A204.1 (cell line): Measurements from ENCODE around the gene NUCB1.
"Not testable (repeated sequence)": the region's sequence is repeated elsewhere in the genome, so short reads cannot be mapped to it uniquely, and the experiment has no call there.

Source experiments
- FAIRE-seq: peaks from 2 replicates; lab custom pipeline; 2012; peaks lifted over from hg19 to GRCh38; lab: Jason Lieb, UNC

The NUCB1 gene

DNA sequence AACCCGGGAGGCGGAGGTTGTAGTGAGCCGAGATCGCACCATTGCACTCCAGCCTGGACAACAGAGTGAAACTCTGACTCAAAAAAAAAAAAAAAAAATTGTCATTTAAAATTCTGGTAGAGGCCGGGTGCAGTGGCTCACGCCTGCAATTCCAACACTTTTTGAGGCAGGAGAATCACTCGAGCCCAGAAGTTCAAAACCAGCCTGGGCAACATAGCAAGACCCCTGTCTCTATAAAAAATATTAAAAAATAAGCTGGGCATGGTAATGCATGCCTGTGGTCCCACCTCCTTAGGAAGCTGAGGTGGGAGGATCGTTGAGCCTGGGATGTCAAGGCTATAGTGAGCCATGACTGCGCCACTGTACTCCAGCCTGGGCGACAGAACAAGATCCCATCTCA, 6.2 kb downstream of the NUCB1 start:
- FAIRE-seq: no peak

DNA sequence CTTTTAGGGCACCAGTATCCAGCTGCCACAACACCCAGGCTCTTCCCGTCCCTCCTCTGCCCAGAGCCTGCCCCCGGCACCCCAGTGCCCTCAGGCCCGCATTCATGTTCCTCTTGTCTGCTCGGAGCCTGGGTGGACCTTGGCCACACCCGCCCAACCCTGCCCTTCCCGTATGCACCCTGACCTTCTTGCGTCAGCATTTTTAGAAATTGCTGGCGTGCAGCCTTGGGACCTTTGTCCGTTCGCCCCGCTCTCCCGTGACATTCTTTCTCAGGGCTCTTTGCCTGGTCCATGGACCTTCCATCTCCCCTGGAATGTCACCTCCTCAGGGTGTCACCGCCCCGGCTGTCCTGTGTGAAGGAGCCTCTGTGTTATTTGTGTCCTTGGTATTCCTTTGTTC, 7.6 kb downstream of the NUCB1 start:
- FAIRE-seq: no peak

- not testable (repeated sequence) for FAIRE-seq
These were observed 9.4 kb downstream of the NUCB1 start for GRCh38 chr19:48909424-48910077.

- no peak for FAIRE-seq
These were observed 10.7 kb downstream of the NUCB1 start for GRCh38 chr19:48910803-48911202.

DNA sequence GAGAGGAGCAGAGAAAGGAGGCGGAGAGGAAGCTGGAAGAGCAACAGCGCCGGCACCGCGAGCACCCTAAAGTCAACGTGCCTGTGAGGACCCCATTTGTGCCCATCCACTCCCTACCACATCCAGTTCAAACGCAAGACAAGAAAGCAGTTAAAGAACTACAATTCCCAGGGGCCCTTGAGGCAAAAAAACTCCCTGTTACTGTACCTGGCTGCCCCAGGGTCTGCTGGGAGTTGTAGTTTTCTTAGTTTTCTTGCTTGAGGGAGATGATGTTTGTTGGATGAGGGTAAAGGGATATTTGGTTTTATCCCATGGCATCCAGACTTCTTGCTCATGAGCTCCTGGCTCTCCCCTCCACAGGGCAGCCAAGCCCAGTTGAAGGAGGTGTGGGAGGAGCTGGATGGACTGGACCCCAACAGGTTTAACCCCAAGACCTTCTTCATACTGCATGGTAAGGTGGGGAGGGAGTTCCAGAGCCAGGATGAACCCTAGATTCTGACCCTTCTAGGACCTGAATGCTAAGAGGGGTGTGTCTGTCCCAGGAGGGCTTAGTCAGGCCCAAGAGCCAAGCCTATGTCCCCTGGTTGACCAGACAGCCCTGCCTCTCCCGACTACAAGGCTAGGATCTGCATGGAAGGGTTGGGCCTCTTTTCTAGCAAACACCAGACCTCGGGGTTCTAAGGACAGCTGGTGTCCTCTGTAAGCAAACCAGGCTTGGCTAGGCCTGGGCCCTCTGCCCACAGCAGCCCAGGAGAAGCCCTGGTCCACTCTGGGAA, 13.2 kb downstream of the NUCB1 start:
- FAIRE-seq: no peak

- no peak for FAIRE-seq
These were observed 14.1 kb downstream of the NUCB1 start for GRCh38 chr19:48914181-48914580.

DNA sequence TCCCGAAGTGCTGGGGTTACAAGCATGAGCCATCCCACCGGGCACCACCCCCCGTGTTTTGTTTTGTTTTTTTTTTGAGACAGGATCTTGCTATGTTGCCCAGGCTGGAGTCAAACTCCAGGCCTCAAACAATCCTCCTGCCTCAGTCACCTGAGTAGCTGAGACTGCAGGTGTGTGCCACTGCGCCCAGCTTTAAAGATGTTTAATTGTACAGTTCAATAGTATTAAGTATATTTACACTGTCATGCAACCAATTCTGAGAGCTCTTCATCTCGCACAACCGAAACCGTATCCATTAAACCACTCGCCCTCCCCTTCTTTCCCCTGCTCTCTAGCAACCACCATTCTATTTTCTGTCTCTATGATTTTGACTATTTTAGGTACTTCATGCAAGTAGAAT, 15.6 kb downstream of the NUCB1 start:
- FAIRE-seq: no peak

DNA sequence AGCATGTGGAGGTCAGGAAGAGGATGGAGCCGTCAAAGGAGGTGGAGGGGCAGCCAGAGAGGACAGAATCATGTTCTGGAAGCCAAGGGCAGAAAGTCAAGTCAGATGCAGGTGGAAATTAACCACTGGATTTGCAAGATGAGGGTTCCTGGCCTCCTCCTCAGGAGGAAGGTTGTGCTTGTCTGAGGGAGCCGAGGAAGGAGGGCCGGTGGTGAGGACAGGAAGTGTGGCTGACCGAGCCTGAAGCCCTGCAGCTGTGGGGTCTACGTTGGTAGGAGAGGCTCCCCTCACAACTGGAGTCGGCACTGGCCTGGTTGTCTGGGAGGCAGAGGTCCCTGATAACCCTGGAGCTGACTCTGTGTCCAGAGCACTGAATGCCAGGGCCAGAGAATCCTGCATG, 18.0 kb downstream of the NUCB1 start:
- FAIRE-seq: no peak

- no peak for FAIRE-seq
These were observed 18.7 kb downstream of the NUCB1 start for GRCh38 chr19:48918801-48919247.

DNA sequence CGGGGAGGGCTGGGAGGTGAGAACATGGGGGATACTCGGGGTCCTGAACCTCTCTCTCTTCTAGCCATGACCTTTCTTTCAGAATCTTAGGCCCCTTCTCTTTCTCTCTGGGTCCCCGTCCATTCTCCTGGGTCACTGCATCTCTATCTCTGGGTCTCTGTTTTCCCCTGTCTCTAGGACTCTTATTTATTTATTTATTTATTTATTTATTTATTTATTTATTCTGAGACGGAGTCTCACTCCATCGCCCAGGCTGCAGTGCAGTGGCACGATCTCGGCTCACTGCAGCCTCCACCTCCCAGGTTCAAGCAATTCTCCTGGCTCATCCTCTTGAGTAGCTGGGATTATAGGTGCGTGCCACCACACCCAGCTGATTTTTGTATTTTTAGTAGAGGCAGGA, 19.2 kb downstream of the NUCB1 start:
- not testable (repeated sequence) for FAIRE-seq

DNA sequence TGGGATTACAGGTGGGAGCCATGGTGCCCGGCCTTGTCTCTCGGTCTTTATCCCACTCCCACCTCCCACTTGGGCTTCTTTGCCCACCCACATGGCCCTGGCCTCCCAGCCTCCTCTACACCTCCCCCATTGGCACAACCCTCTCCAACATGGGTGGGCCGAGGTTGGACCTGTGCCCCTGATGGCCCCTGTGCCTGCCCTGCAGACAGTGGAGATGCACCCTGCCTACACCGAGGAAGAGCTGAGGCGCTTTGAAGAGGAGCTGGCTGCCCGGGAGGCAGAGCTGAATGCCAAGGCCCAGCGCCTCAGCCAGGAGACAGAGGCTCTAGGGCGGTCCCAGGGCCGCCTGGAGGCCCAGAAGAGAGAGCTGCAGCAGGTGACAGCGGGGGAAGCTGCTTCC, 20.8 kb downstream of the NUCB1 start:
- no peak for FAIRE-seq

GRCh38 chr19:48921721-48922500, 21.8 kb downstream of the NUCB1 start:
- no peak for FAIRE-seq

DNA sequence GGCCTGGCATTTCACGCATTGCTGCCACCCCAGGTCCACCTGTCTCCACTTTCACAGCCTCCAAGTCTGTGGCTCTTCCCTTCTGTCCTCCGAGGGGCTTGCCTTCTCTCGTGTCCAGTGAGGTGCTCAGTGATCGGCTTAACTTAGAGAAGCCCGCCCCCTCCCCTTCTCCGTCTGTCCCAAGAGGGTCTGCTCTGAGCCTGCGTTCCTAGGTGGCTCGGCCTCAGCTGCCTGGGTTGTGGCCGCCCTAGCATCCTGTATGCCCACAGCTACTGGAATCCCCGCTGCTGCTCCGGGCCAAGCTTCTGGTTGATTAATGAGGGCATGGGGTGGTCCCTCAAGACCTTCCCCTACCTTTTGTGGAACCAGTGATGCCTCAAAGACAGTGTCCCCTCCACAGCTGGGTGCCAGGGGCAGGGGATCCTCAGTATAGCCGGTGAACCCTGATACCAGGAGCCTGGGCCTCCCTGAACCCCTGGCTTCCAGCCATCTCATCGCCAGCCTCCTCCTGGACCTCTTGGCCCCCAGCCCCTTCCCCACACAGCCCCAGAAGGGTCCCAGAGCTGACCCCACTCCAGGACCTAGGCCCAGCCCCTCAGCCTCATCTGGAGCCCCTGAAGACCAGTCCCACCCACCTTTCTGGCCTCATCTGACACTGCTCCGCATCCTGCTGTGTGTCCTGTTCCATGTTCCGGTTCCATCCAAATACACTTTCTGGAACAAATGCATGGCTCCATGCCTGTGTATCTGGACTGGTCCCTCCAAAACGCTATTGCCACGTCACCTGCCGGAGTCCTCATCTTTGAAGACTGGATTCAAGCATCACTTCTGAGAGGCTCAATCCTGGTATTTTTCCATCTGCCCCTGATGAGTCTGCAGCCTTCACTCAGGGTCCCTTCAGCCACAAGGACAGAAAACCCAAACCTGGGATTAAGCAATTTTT, 22.7 kb downstream of the NUCB1 start:
- FAIRE-seq: no peak

GRCh38 chr19:48925240-48925843, 25.2 kb downstream of the NUCB1 start:
- FAIRE-seq: no peak

GRCh38 chr19:48925890-48926289, 25.8 kb downstream of the NUCB1 start:
- not testable (repeated sequence) for FAIRE-seq

GRCh38 chr19:48926909-48927308, 26.8 kb downstream of the NUCB1 start:
- FAIRE-seq: no peak

DNA sequence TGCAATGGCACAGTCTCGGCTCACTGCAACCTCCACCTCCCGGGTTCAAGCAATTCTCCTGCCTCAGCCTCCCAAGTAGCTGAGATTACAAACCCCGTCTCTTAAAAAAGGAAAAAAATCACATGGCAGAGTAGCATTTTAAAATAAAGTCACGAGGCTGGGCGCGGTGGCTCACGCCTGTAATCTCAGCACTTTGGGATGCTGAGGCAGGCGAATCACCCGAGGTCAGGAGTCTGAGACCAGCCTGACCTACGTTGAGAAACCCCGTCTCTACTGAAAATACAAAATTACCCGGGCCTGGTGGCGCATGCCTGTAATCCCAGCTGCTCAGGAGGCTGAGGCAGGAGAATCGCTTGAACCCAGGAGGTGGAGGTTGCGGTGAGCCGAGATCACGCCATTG, 27.6 kb downstream of the NUCB1 start:
- FAIRE-seq: not testable (repeated sequence)

DNA sequence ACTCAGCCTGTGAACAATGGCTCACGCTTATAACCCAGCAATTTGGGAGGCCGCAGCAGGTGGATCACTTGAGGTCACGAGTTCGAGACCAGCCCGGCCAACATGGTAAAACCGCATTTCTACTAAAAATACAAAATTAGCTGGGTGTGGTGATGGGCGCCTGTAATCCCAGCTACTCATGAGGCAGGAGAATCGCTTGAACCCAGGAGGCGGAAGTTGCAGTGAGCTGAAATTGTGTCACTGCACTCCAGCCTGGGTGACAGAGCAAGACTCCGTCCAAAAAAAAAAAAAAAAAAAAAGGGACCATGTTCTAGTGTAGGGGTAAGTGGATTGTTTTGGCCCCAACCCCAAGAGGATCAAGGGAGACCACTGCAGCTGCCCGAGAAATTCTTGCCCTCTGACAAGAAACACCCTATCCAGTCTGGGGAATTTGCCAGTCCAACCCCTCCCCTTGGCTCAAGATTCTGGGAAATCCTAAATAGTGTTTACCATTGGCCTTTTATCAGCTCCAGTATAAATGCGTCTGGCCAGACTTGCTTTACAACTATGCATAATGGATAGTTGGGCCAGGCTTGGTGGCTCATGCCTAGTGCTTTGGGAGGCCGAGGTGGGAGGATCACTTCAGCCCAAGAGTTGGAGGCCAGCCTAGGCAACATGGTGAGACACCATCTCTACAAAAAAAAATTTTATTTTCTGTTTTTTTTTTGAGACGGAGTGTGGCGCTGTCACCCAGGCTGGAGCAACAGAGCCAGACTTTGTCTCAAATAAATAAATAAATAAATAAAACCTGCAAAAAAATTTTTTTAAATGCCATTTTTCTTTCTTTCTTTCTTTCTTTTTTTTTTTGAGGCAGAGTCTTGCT, 28.3 kb downstream of the NUCB1 start:
- no peak for FAIRE-seq

GRCh38 chr19:48933382-48933932, 33.3 kb downstream of the NUCB1 start, which contains the start of gene DHDH:
Gene DHDH (plus strand): TSS chr19:48933699. CDS start chr19:48933722, 23 bp downstream.
- FAIRE-seq: no peak

DNA sequence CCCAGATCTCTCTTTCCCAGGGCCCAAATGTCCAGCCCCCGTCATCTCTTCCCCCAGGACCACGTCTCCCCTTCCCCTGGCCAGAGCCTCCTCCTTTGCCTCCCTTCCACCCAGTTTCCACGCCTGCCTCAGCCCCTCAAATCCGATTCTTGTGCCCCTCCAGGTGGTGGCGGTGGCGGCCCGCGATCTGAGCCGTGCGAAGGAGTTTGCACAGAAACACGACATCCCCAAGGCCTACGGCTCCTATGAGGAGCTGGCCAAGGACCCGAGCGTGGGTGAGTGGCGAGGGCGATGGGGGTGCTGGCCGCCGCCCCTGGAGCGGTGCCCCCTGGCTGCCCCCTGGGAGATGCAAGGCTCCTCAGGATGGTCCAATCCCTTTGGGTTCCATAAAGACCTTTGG, 34.7 kb downstream of the NUCB1 start:
- no peak for FAIRE-seq
